GM18861 (cell line): ENCODE measurements around the gene MITF.
A peak's percentile ranks its signal among the peaks of the same experiment; 100 is the strongest.

Experiments
- ATAC-seq: cut with Tn5 transposase; IDR thresholded peaks from one replicate; pipeline ENCODE4 v1.9.1; 2021; ENCODE audit not compliant: unreplicated experiment

Gene MITF

GRCh38 chr3:69868841-69869420, 129.7 kb downstream of the MITF start:
- no peak for ATAC-seq

DNA sequence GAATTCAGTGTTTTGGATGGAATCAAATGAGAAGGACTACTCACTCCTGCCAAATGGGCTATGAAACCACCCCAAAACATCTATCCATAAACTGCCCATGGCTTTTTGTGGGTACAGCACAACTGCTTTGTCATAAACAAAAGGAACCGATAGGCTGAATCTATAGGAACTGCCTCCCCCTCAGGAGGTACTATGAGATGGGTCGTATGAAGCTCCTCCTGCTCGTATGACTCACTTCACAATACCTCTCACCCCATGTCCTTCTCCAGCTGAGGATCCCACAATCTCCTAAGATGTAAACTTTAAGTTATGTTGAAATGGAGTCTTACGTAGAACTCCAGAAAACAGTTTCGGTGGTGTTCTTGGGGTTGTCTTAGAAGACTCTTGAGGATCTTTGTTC, 130.4 kb downstream of the MITF start:
- no peak for ATAC-seq

GRCh38 chr3:69871251-69871650, 132.0 kb downstream of the MITF start:
- no peak for ATAC-seq

DNA sequence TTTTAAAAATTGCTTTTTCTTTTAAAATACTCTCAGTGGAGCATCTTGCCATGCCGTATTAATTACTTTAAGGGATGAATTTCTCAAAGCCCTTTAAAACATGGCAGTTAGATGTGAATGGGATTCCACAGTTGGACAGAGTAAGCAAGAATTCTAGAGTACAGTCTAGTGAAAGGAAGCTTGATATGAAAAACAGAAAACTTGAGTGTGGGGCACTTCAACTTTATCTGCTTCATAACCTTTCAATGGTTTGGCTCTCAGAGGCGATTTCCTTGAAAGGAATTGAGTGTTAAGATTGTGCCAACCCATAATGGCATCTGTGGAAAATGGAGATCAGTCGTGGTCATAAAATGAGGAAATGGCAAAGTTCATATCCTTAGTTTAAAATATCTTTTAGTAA, 132.6 kb downstream of the MITF start:
- ATAC-seq, result no peak

DNA sequence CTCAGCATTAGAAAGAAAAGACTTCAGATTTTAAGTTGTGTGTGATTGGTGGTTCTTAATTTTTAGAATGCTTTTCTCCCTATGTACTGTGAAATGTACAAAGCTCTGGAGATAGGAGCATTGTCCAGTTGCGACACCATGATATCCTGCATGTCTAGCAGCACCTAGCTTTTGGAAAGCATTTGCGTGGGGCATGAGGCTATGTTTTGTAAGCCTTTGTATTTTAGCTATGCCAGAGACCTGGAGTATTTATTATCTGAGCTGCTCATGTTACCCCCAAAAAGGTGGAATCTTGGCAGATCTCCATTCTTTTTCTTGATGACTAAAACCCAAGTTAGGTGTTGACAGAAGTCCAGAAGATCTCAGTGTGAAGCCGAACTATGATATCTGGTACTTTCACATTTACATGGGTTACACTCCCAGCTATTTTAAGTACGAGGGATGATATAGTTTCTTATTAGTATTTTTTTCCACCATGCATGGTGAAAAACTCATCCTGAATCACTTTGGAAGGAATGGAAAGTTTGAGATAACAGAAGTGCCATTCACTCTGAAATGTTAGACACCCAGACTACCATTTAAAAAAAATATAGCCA, 133.6 kb downstream of the MITF start:
- no peak for ATAC-seq

DNA sequence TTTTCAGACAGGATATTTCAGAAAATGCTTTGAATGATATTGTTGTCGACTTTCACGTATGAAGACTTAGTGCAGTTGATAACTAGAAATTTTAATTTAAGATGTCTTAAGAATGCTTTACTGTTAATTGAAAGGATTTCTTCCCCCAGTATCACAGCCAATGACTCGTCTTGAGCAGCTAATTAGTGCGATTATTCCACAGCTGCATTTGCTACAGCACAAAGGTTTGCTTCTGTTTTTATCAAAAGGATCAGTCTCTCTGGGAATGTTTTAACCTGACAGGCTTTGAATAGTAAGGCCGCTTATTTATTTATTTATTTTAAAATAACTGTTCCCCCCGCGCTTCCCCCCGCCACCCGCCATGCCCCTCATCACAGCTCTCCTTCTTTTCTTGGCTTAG, 136.8 kb downstream of the MITF start:
- ATAC-seq, result no peak

- ATAC-seq, result no peak
Measured at GRCh38 chr3:69878254-69878653, 139.0 kb downstream of the MITF start.

GRCh38 chr3:69879051-69879450, 139.8 kb downstream of the MITF start:
- ATAC-seq, result no peak

GRCh38 chr3:69880069-69880640, 140.9 kb downstream of the MITF start:
- ATAC-seq, result no peak

DNA sequence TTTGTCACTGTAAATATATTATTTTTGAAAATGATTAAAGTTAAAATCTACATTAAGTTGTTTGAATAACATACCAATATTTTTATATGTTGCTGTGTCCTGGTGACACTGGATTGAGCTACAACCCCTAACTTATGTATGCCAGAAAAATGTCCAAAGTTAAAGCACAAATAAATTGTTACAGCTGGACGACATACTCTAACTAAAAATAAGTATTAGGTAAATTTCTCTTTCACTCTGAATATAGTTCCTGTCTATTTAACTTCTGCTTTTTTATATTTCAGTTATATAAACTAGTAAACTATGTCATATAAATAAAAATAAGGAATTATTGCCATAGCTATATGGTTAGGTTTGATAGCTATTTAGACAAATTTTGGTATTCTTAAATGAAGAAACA, 141.8 kb downstream of the MITF start:
- no peak for ATAC-seq

DNA sequence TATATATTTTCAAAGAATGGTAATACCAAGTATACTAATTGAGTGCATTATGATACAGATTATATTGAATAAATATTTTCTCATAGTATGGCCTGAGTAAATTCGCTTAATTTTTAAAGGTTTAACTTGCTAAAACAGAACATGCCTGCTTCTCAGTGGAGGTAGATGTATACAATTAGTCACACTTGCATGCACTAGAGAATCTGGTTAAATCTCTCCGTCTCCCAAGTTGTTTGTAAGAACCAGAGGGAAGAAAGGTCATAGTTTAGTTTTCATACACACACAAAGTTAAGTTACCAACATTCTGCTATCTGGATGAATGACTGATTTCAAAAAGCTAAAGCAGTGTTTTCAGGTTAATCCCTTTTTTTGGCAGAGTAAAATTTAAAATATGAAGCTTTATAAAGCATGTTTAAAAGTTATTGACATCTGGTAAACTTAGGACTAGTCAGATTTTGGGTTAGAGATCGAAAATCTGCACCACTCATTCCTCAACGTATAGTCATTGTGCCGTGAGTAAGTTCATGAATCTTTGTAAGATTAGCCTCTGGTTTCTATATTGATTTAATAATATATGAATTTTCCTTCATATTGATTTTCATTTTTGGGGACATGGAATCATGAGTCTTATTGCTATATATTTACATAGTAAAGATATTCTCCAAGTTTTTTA, 142.6 kb downstream of the MITF start:
- no peak for ATAC-seq

DNA sequence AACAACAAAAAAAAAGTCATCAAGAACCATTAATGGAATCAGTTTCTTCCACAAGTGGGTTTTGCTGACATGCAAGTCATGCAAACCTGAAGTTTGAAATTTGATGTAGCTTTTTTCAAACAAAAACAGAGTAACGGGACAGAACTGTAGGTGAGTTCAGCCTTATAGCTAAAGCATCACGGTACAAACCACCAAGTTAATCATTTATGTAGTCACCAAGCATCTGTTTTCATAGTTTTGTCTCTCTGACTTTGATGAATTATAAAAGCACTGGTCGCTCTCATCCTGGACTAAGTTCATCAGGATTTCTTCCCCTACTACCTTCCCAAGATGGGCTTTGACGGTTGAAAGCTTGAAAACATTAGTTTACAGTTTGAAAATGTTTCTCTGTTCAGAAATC, 143.3 kb downstream of the MITF start:
- peak; percentile 46 for ATAC-seq

DNA sequence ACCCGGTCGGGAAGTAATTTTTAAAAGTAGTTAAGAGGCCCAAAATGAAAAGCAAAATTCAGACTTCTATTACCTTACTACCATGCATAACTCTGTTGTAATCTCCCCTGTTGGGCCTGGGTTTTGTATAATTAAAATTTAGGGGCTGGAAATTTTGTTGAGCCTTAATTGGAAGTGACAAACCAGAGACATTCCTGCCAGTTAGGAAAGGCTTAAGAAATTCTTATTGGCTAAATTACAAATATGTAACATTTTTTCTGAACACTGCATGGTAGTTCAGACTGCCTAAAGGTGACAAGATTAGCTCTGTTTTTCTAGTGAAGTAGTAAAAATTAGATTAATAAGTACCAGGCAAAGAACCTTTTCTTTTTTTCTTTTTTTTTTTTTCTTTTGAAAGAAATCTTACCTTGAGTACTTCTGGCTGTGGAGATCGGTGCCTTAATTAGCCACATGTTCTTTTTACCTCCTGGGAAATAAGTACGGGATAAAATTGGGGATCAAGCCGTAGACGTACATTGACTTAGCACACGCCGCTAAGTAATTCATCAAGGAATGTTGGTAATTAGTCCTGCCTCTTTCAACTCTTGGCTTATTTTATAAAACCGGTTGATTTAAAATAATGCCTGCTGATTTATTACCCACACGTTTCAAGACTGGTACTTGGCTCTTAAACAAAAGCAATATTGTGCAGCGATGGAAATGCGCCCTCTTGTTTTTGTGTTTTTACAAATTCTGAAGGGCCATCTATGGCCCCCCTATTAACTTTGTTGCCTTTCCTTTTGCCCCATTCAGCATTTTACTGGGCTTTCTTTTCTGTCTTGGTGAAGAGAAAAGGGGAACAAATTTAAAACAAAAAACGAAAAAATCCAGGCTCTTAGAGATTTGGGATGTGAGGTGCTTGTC, 149.0 kb downstream of the MITF start:
- no peak for ATAC-seq

GRCh38 chr3:69888943-69889315, 149.7 kb downstream of the MITF start:
- no peak for ATAC-seq

DNA sequence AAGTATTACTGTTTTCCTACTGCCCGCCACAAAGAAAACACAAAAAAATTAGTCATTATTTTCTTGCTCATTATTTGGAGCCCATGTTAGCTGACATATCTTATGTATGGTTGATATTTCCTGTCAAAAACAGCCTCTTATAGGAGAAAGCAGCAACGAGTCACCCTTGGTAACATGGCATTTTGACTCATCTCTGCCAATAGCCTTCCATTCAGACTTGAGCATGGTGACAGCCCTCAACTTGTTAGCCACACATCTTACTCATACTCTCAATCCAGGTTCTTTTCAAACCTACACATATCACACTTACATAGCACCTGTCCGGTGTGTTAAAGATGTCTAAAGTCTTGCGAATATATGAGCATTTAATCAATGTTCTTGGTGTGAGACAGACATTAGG, 150.8 kb downstream of the MITF start:
- ATAC-seq, result no peak

- ATAC-seq, result no peak
Measured at GRCh38 chr3:69890691-69891090, 151.4 kb downstream of the MITF start.

DNA sequence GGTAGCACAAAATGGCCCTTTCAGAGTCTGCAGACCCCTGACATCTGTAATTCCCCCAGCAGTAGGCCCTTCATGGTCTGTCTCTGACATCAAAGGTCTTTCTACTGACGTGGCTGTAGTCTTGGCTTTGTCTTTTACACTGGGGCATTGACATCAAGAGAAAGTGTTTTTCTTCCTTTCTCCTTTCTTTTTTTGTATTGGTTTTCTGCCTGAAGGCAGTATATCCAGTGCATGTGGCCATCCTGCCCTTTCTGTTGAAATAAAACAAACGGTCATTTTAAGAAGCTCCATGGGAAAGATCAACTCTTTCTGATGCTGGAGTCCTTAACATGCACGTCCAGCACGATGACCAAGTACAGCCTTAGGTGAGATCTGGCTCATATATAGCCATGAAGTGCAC, 153.4 kb downstream of the MITF start:
- ATAC-seq, result no peak

DNA sequence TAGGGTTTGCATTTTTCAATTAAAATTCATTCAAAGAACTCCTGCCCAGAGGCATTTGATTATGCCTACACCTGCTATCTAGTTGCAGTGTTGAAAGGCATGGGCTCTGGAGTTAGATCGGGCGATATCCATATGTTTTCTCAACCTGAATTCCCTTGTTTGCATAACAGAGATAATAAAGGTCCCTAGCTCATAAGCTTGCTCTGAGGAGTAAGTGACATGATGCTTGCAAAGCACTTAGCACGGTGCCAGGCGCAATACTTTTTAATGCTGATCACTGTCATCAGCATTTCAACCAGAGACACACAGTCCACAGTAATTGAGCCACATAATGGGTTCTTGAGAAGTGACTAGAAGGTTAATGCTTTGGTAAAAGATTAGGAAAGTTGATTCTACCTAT, 154.0 kb downstream of the MITF start:
- no peak for ATAC-seq

DNA sequence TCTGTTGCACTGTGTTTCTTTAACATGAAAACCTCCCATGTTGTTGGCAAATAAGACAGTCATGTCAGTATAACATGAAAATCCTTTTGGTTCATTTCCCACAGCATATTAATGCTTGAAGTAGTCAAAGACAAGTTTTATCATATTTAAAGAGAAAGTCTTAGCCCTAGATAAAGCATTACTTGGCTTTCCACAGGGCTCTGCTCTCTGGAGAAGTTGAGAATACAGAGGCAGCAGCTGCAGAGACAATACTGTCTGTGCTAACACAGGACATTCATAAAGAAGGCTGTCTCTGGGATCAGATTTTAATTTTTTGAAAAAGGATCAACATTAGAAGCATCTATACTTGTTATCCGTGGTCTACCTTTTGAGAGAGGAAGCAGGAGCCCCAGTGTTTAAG, 156.8 kb downstream of the MITF start:
- no peak for ATAC-seq

GRCh38 chr3:69900331-69900730, 161.1 kb downstream of the MITF start:
- no peak for ATAC-seq

GRCh38 chr3:69901802-69902201, 162.5 kb downstream of the MITF start:
- ATAC-seq, result no peak
